KMS-11 (cell line): ENCODE measurements around the gene DNAJA2.

Experiments
- H2AFZ ChIP-seq: fragments of 200-600 bp; sonication (generic); 2 replicates; pipeline ENCODE4 v1.6.1; 2016; ENCODE audit warnings: antibody characterized with exemption, mixed run types, low read depth
- H3K27ac ChIP-seq: fragments of 200-600 bp; sonication (generic); 2 replicates; pipeline ENCODE4 v1.6.1; 2016; ENCODE audit warnings: mild to moderate bottlenecking, mixed run types
- H3K27me3 ChIP-seq: fragments of 200-600 bp; sonication (generic); 2 replicates; pipeline ENCODE4 v1.6.1; 2017; ENCODE audit warnings: mild to moderate bottlenecking, low read depth, mixed run types, moderate library complexity; ENCODE audit not compliant: insufficient read depth
- H3K36me3 ChIP-seq: fragments of 200-600 bp; sonication (generic); 2 replicates; pipeline ENCODE4 v1.6.1; 2017; ENCODE audit warnings: mild to moderate bottlenecking, mixed run types; ENCODE audit not compliant: insufficient read depth
- H3K4me1 ChIP-seq: fragments of 200-600 bp; sonication (generic); 2 replicates; pipeline ENCODE4 v1.6.1; 2016; ENCODE audit warnings: mild to moderate bottlenecking, low read depth, mixed run types; ENCODE audit not compliant: poor library complexity, severe bottlenecking
- H3K4me2 ChIP-seq: fragments of 200-600 bp; sonication (generic); 2 replicates; pipeline ENCODE4 v1.7.0; 2016; ENCODE audit warnings: mild to moderate bottlenecking, mixed run types
- H3K4me3 ChIP-seq: fragments of 200-600 bp; sonication (generic); IDR thresholded peaks from 2 replicates; pipeline ENCODE4 v1.6.1; 2017; ENCODE audit warnings: low read depth, low read length, mixed read lengths; ENCODE audit not compliant: insufficient read depth
- H3K79me2 ChIP-seq: fragments of 200-600 bp; sonication (generic); 2 replicates; pipeline ENCODE4 v1.6.1; 2016; ENCODE audit warnings: low read depth, mixed run types; ENCODE audit not compliant: insufficient read depth
- H3K9ac ChIP-seq: fragments of 200-600 bp; sonication (generic); 2 replicates; pipeline ENCODE4 v1.6.1; 2016; ENCODE audit warnings: mild to moderate bottlenecking, mixed run types
- H4K20me1 ChIP-seq: fragments of 200-600 bp; sonication (generic); 2 replicates; pipeline ENCODE4 v1.6.1; 2016; ENCODE audit warnings: mild to moderate bottlenecking, mixed run types; ENCODE audit not compliant: insufficient read depth
- TF ChIP-seq, protein P1 (sequence below): fragments of 200-600 bp; sonication (generic); conservative IDR thresholded peaks from 2 replicates; pipeline ENCODE4 v1.6.1; 2017; ENCODE audit warnings: low read depth, mild to moderate bottlenecking, antibody characterized with exemption, low read length, moderate library complexity, mixed read lengths

DNAJA2 gene

DNA sequence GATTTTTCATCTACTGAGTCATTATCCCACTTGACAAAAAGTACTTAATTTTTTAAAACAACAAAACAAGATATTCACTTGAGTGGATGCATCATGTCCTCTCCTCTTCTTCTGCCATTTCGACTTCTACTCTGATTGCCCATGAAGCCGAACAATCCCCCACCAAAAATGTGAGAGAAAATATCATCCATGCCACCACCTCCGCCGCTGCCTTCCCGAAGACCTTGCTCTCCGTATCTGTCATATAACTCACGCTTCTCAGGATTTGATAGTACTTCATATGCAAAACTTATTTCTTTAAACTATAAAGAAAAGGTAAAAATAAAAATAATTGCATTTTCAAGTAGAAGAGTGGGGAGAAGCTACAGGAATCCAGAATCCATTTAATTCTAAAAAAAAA is 2.2 kb downstream of the DNAJA2 start:
- Histone ChIP-seq H3K27ac (no peak overlapping the region), H3K4me2 (peak overlapping the region; percentile 97; the same call in 1 of the 2 replicates), H3K79me2 (peaks cover 67% of the 10 kb centered on the region), H3K4me1 (peaks cover 30% of the 10 kb centered on the region), H3K27me3 (no peaks in the 10 kb centered on the region), H2AFZ (no peak overlapping the region), H3K36me3 (peaks cover 6% of the 10 kb centered on the region; the same call in 1 of the 2 replicates), H3K4me3 (no peak overlapping the region), H3K9ac (no peak overlapping the region), H4K20me1 (peaks cover 9% of the 10 kb centered on the region; the same call in 1 of the 2 replicates)
- TF ChIP-seq, protein P1, sequence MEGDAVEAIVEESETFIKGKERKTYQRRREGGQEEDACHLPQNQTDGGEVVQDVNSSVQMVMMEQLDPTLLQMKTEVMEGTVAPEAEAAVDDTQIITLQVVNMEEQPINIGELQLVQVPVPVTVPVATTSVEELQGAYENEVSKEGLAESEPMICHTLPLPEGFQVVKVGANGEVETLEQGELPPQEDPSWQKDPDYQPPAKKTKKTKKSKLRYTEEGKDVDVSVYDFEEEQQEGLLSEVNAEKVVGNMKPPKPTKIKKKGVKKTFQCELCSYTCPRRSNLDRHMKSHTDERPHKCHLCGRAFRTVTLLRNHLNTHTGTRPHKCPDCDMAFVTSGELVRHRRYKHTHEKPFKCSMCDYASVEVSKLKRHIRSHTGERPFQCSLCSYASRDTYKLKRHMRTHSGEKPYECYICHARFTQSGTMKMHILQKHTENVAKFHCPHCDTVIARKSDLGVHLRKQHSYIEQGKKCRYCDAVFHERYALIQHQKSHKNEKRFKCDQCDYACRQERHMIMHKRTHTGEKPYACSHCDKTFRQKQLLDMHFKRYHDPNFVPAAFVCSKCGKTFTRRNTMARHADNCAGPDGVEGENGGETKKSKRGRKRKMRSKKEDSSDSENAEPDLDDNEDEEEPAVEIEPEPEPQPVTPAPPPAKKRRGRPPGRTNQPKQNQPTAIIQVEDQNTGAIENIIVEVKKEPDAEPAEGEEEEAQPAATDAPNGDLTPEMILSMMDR = no peak

- H3K9ac ChIP-seq = no peak overlapping the region
- no peaks in the 10 kb centered on the region for H3K27me3 ChIP-seq
- peaks cover 9% of the 10 kb centered on the region; the same call in 1 of the 2 replicates for H3K36me3 ChIP-seq
- peaks cover 67% of the 10 kb centered on the region for H3K79me2 ChIP-seq
- TF ChIP-seq, protein P1 = no peak
- H2AFZ ChIP-seq = no peak overlapping the region
- H3K4me1 ChIP-seq = peaks cover 24% of the 10 kb centered on the region
- peaks cover 9% of the 10 kb centered on the region; the same call in 1 of the 2 replicates for H4K20me1 ChIP-seq
- no peak overlapping the region for H3K4me2 ChIP-seq
- no peak overlapping the region for H3K27ac ChIP-seq
- H3K4me3 ChIP-seq = no peak overlapping the region
Observed at GRCh38 chr16:46970089-46970488, 3.4 kb downstream of the DNAJA2 start.

- Histone ChIP-seq H3K4me2 (no peak overlapping the region), H3K27ac (no peak overlapping the region), H3K27me3 (no peaks in the 10 kb centered on the region), H2AFZ (no peak overlapping the region), H3K4me1 (peaks cover 17% of the 10 kb centered on the region), H3K79me2 (peaks cover 61% of the 10 kb centered on the region), H4K20me1 (peaks cover 9% of the 10 kb centered on the region; the same call in 1 of the 2 replicates), H3K36me3 (peaks cover 9% of the 10 kb centered on the region), H3K9ac (no peak overlapping the region), H3K4me3 (no peak overlapping the region)
- TF ChIP-seq, protein P1 = no peak
Observed at GRCh38 chr16:46968063-46968435, 5.4 kb downstream of the DNAJA2 start.

- Histone ChIP-seq H3K36me3 (peaks cover 9% of the 10 kb centered on the region), H3K9ac (no peak overlapping the region), H3K4me1 (no peaks in the 10 kb centered on the region), H3K27me3 (no peaks in the 10 kb centered on the region), H4K20me1 (no peaks in the 10 kb centered on the region), H2AFZ (no peak overlapping the region), H3K4me3 (no peak overlapping the region), H3K27ac (no peak overlapping the region), H3K79me2 (peaks cover 13% of the 10 kb centered on the region; the same call in 1 of the 2 replicates), H3K4me2 (no peak overlapping the region)
- TF ChIP-seq, protein P1 = no peak
Observed at GRCh38 chr16:46962629-46963028, 10.8 kb downstream of the DNAJA2 start.
